Activated T-cell treated with anti-CD3 and anti-CD28 coated beads, Interleukin-2, amount 50 U/mL, for 48 hours (primary cell): Measurements from ENCODE around the gene ARL5C.
A peak's percentile ranks its signal among the peaks of the same experiment; 100 is the strongest.
"Not testable (repeated sequence)": the region's sequence is repeated elsewhere in the genome, so short reads cannot be mapped to it uniquely, and the experiment has no call there.

Experiments
- DNase-seq, 2 experiments: peaks; one replicate each; pipeline ENCODE4 v3.0.0-alpha.2; 2020

ARL5C gene

GRCh38 chr17:39194089-39194984, 28.4 kb upstream of the ARL5C start:
- no peak for DNase-seq

- no peak for DNase-seq
Observed at GRCh38 chr17:39193346-39193745, 27.4 kb upstream of the ARL5C start.

- DNase-seq, result no peak
Observed at GRCh38 chr17:39192901-39193300, 26.9 kb upstream of the ARL5C start.

GRCh38 chr17:39191750-39192510, 26.0 kb upstream of the ARL5C start:
- DNase-seq, result no peak

GRCh38 chr17:39187152-39187830, 21.3 kb upstream of the ARL5C start:
- DNase-seq, result no peak

GRCh38 chr17:39186481-39187002, 20.6 kb upstream of the ARL5C start:
- DNase-seq, result no peak

GRCh38 chr17:39183720-39184119, 17.8 kb upstream of the ARL5C start:
- DNase-seq, result no peak

- no peak for DNase-seq
Observed at GRCh38 chr17:39183045-39183444, 17.1 kb upstream of the ARL5C start.

GRCh38 chr17:39181303-39181702, 15.3 kb upstream of the ARL5C start:
- no peak for DNase-seq

- DNase-seq, result no peak
Observed at GRCh38 chr17:39178536-39178935, 12.6 kb upstream of the ARL5C start.

GRCh38 chr17:39177256-39177655, 11.3 kb upstream of the ARL5C start:
- DNase-seq, result no peak

- no peak for DNase-seq
Observed at GRCh38 chr17:39175695-39176093, 9.7 kb upstream of the ARL5C start.

GRCh38 chr17:39174920-39175694, 9.1 kb upstream of the ARL5C start:
- peak; percentile 81 to 83 for DNase-seq

GRCh38 chr17:39173526-39174274, 7.7 kb upstream of the ARL5C start:
- DNase-seq, result no peak

GRCh38 chr17:39173080-39173479, 7.1 kb upstream of the ARL5C start:
- DNase-seq, result no peak

- no peak for DNase-seq
Observed at GRCh38 chr17:39171933-39172332, 6.0 kb upstream of the ARL5C start.

- no peak for DNase-seq
Observed at GRCh38 chr17:39170558-39170957, 4.6 kb upstream of the ARL5C start.

- no peak for DNase-seq
Observed at GRCh38 chr17:39170109-39170508, 4.1 kb upstream of the ARL5C start.

- no peak for DNase-seq
Observed at GRCh38 chr17:39169518-39169917, 3.6 kb upstream of the ARL5C start.

GRCh38 chr17:39169101-39169500, 3.1 kb upstream of the ARL5C start:
- no peak for DNase-seq

- not testable (repeated sequence) for DNase-seq
Observed at GRCh38 chr17:39168503-39168902, 2.5 kb upstream of the ARL5C start.

- no peak for DNase-seq
Observed at GRCh38 chr17:39167476-39167875, 1.5 kb upstream of the ARL5C start.
